Left lobe of liver (tissue), 2 donors: ENCODE results near the gene RABL3. TPM values are rescaled to one million over a fixed set of nuclear protein-coding genes. Genes with fewer than 3 reads are reported as not detected.
A peak's percentile ranks its signal among the peaks of the same experiment; 100 is the strongest.
"Not testable (repeated sequence)": the region's sequence is repeated elsewhere in the genome, so short reads cannot be mapped to it uniquely, and the experiment has no call there.

Experiments
- ATAC-seq: fragments of 200-7000 bp; cut with Tn5 transposase; one replicate; pipeline ENCODE4 v1.9.1; 2020; ENCODE audit warnings: mild to moderate bottlenecking, moderate library complexity
- DNase-seq: peaks from one replicate; pipeline ENCODE4 v3.0.0-alpha.2; 2020; ENCODE audit warnings: low spot score
- total RNA-seq: library from RNA; stranded (reverse); gene quantifications from one replicate; pipeline ENCODE4 v1.2.1, GENCODE V29; 2021
- donor health status: DM: no; HTN: no; CAD: no; lungs with moderate emphysema.
- donor health status: DM: no; HTN: yes; CAD: no.

The RABL3 gene
- 13.7 TPM for total RNA-seq

- DNase-seq (peak; percentile 99), ATAC-seq (peak; percentile 97)
Measured at GRCh38 chr3:120742198-120742848, at the start of gene RABL3, which contains the start of gene GTF2E1. Gene RABL3, minus strand, starts transcription at chr3:120742516. Its CDS starts 9 bp downstream, at chr3:120742507. Gene GTF2E1, plus strand, starts transcription at chr3:120742744. Its CDS starts 7,809 bp downstream, at chr3:120750553.

GRCh38 chr3:120791913-120792312 lies 49.6 kb upstream of the RABL3 start:
- ATAC-seq (no peak), DNase-seq (no peak)

GRCh38 chr3:120791010-120791409 lies 48.7 kb upstream of the RABL3 start:
- DNase-seq (no peak), ATAC-seq (no peak)

- DNase-seq, ATAC-seq: not testable (repeated sequence)
Measured at GRCh38 chr3:120785832-120786231, 43.5 kb upstream of the RABL3 start.

- no peak for DNase-seq
Measured at GRCh38 chr3:120780977-120781376, 38.7 kb upstream of the RABL3 start.

GRCh38 chr3:120778776-120779175 lies 36.5 kb upstream of the RABL3 start:
- ATAC-seq: no peak

More at GRCh38 chr3:120780977-120781376, 38.7 kb upstream of the RABL3 start:
- no peak for ATAC-seq

GRCh38 chr3:120775411-120775810 lies 33.1 kb upstream of the RABL3 start:
- DNase-seq (no peak), ATAC-seq (no peak)

More at GRCh38 chr3:120778776-120779175, 36.5 kb upstream of the RABL3 start:
- no peak for DNase-seq

- no peak for ATAC-seq
- DNase-seq: no peak
Measured at GRCh38 chr3:120773932-120774331, 31.6 kb upstream of the RABL3 start.

GRCh38 chr3:120772081-120772480 lies 29.8 kb upstream of the RABL3 start:
- no peak for DNase-seq
- ATAC-seq: no peak

GRCh38 chr3:120770891-120771290 lies 28.6 kb upstream of the RABL3 start:
- no peak for DNase-seq
- ATAC-seq: no peak

- DNase-seq (no peak), ATAC-seq (no peak)
Measured at GRCh38 chr3:120769436-120769835, 27.1 kb upstream of the RABL3 start.

GRCh38 chr3:120767106-120767505 lies 24.8 kb upstream of the RABL3 start:
- no peak for ATAC-seq
- no peak for DNase-seq

GRCh38 chr3:120766576-120766975 lies 24.3 kb upstream of the RABL3 start:
- DNase-seq (no peak), ATAC-seq (no peak)

- ATAC-seq: peak; percentile 91
- DNase-seq: no peak
Measured at GRCh38 chr3:120765830-120766493, 23.6 kb upstream of the RABL3 start.

- ATAC-seq (no peak), DNase-seq (no peak)
Measured at GRCh38 chr3:120764206-120764605, 21.9 kb upstream of the RABL3 start.

GRCh38 chr3:120763601-120764000 lies 21.3 kb upstream of the RABL3 start:
- ATAC-seq: no peak

GRCh38 chr3:120762615-120763014 lies 20.3 kb upstream of the RABL3 start:
- DNase-seq (no peak), ATAC-seq (no peak)

More at GRCh38 chr3:120763601-120764000, 21.3 kb upstream of the RABL3 start:
- DNase-seq: no peak

GRCh38 chr3:120758551-120758950 lies 16.2 kb upstream of the RABL3 start:
- not testable (repeated sequence) for ATAC-seq, DNase-seq

GRCh38 chr3:120756061-120756460 lies 13.7 kb upstream of the RABL3 start:
- ATAC-seq (no peak), DNase-seq (no peak)

GRCh38 chr3:120753810-120754209 lies 11.5 kb upstream of the RABL3 start:
- DNase-seq (no peak), ATAC-seq (no peak)

GRCh38 chr3:120752865-120753264 lies 10.5 kb upstream of the RABL3 start:
- DNase-seq (no peak), ATAC-seq (no peak)

GRCh38 chr3:120752230-120752629 lies 9.9 kb upstream of the RABL3 start:
- ATAC-seq (no peak), DNase-seq (no peak)
